Measurements from ENCODE around the gene TEDC1.
"Not testable (repeated sequence)": the region's sequence is repeated elsewhere in the genome, so short reads cannot be mapped to it uniquely, and the experiment has no call there.

TEDC1 gene

GRCh38 chr14:105533811-105534498 lies 42.9 kb downstream of the TEDC1 start:
- DNase-seq (ENCODE audit: extremely low spot score, insufficient read length, low read depth) (no peak), FAIRE-seq (no peak)

- FAIRE-seq (no peak), DNase-seq (ENCODE audit: extremely low spot score, insufficient read length, low read depth) (no peak)
Observed at GRCh38 chr14:105534586-105534985, 43.5 kb downstream of the TEDC1 start.

- no peak for DNase-seq (ENCODE audit: extremely low spot score, insufficient read length, low read depth)
- no peak for FAIRE-seq
Observed at GRCh38 chr14:105536051-105536450, 45.0 kb downstream of the TEDC1 start.

- DNase-seq (ENCODE audit: extremely low spot score, insufficient read length, low read depth): no peak
- FAIRE-seq: no peak
Observed at GRCh38 chr14:105536691-105537579, 45.9 kb downstream of the TEDC1 start.

GRCh38 chr14:105537580-105538474 lies 46.8 kb downstream of the TEDC1 start:
- peak; percentile 67 for FAIRE-seq
- peak; percentile 71 for DNase-seq (ENCODE audit: extremely low spot score, insufficient read length, low read depth)

- FAIRE-seq: no peak
- DNase-seq (ENCODE audit: extremely low spot score, insufficient read length, low read depth): no peak
Observed at GRCh38 chr14:105538481-105539049, 47.5 kb downstream of the TEDC1 start.

- no peak for FAIRE-seq
- no peak for DNase-seq (ENCODE audit: extremely low spot score, insufficient read length, low read depth)
Observed at GRCh38 chr14:105540811-105541210, 49.8 kb downstream of the TEDC1 start.

GRCh38 chr14:105541218-105541875 lies 50.3 kb downstream of the TEDC1 start:
- no peak for FAIRE-seq

GRCh38 chr14:105545676-105546075 lies 54.6 kb downstream of the TEDC1 start:
- DNase-seq (ENCODE audit: extremely low spot score, insufficient read length, low read depth); FAIRE-seq: not testable (repeated sequence)

More at GRCh38 chr14:105541218-105541875, 50.3 kb downstream of the TEDC1 start:
- DNase-seq (ENCODE audit: extremely low spot score, insufficient read length, low read depth): no peak

- DNase-seq (ENCODE audit: extremely low spot score, insufficient read length, low read depth); FAIRE-seq: not testable (repeated sequence)
Observed at GRCh38 chr14:105546410-105546809, 55.4 kb downstream of the TEDC1 start.

- FAIRE-seq; DNase-seq (ENCODE audit: extremely low spot score, insufficient read length, low read depth): not testable (repeated sequence)
Observed at GRCh38 chr14:105547072-105547471, 56.0 kb downstream of the TEDC1 start.

GRCh38 chr14:105547741-105548169 lies 56.7 kb downstream of the TEDC1 start:
- FAIRE-seq: no peak
- DNase-seq (ENCODE audit: extremely low spot score, insufficient read length, low read depth): no peak

Data from GM18507 (cell line).